Neural progenitor cell (in vitro differentiated cells): ENCODE measurements around the gene ROM1. TPM values are rescaled to one million over a fixed set of nuclear protein-coding genes. Genes with fewer than 3 reads are reported as not detected.
A peak's percentile ranks its signal among the peaks of the same experiment; 100 is the strongest.

Experiments used
- DNase-seq: peaks from one replicate; pipeline ENCODE4 v3.0.0-alpha.2; 2016; ENCODE audit warnings: low spot score
- H2AFZ ChIP-seq: fragments of 200-600 bp; sonication (generic); replicated peaks from 2 replicates; pipeline ENCODE4 v1.6.1; 2016; ENCODE audit warnings: antibody characterized with exemption
- H3F3A ChIP-seq: fragments of 200-600 bp; sonication (generic); 2 replicates; pipeline ENCODE4 v1.6.1; 2016; ENCODE audit warnings: antibody characterized with exemption, low read depth
- H3K27ac ChIP-seq: fragments of 200-600 bp; sonication (generic); 2 replicates; pipeline ENCODE4 v1.5.1; 2016; ENCODE audit warnings: mild to moderate bottlenecking
- H3K27me3 ChIP-seq: fragments of 200-600 bp; sonication (generic); 2 replicates; pipeline ENCODE4 v1.6.1; 2016; ENCODE audit warnings: mild to moderate bottlenecking, moderate library complexity
- H3K36me3 ChIP-seq: fragments of 200-600 bp; sonication (generic); 2 replicates; pipeline ENCODE4 v1.5.1; 2016
- H3K4me1 ChIP-seq: fragments of 200-600 bp; sonication (generic); 2 replicates; pipeline ENCODE4 v1.6.1; 2016; ENCODE audit warnings: mixed run types
- H3K4me2 ChIP-seq: fragments of 200-600 bp; sonication (generic); 2 replicates; pipeline ENCODE4 v1.6.1; 2016
- H3K4me3 ChIP-seq: fragments of 200-600 bp; sonication (generic); 2 replicates; pipeline ENCODE4 v1.5.1; 2016
- H3K79me2 ChIP-seq: fragments of 200-600 bp; sonication (generic); 2 replicates; pipeline ENCODE4 v1.6.1; 2016; ENCODE audit warnings: low read depth
- H3K9ac ChIP-seq: fragments of 200-600 bp; sonication (generic); 2 replicates; pipeline ENCODE4 v1.6.1; 2016
- H3K9me3 ChIP-seq: fragments of 200-600 bp; sonication (generic); 2 replicates; pipeline ENCODE4 v1.5.1; 2016; ENCODE audit warnings: low read depth
- H4K20me1 ChIP-seq: fragments of 200-600 bp; sonication (generic); 2 replicates; pipeline ENCODE4 v1.6.1; 2016; ENCODE audit warnings: low read depth
- H3K27ac Mint-ChIP-seq: 3 replicates; pipeline ENCODE4 v1.8.0; 2021; ENCODE audit warnings: mixed read lengths
- H3K27me3 Mint-ChIP-seq: 2 replicates; pipeline ENCODE4 v1.8.0; 2022; ENCODE audit warnings: low read depth, mild to moderate bottlenecking, inconsistent platforms, moderate library complexity, mixed read lengths; ENCODE audit not compliant: insufficient read depth
- H3K36me3 Mint-ChIP-seq: 3 replicates; pipeline ENCODE4 v1.8.0; 2021; ENCODE audit warnings: mixed read lengths
- H3K4me1 Mint-ChIP-seq: 3 replicates; pipeline ENCODE4 v1.8.0; 2021; ENCODE audit warnings: mixed read lengths
- H3K4me3 Mint-ChIP-seq: 3 replicates; pipeline ENCODE4 v1.8.0; 2021; ENCODE audit warnings: mild to moderate bottlenecking, moderate library complexity, mixed read lengths
- H3K9me3 Mint-ChIP-seq: 3 replicates; pipeline ENCODE4 v1.8.0; 2020; ENCODE audit warnings: mixed read lengths
- EZH2 ChIP-seq: fragments of 200-600 bp; sonication (generic); IDR thresholded peaks from 2 replicates; pipeline ENCODE4 v1.6.1; 2017; ENCODE audit warnings: antibody characterized with exemption, mild to moderate bottlenecking, moderate library complexity
- EZH2phosphoT487 ChIP-seq: fragments of 200-600 bp; sonication (generic); IDR thresholded peaks from 2 replicates; pipeline ENCODE4 v1.6.1; 2017; ENCODE audit warnings: antibody characterized with exemption
- total RNA-seq: library from RNA; depleted of rRNA; stranded (reverse); fragments of >200 nt; gene quantifications from 2 replicates; pipeline ENCODE4 v1.2.3, GENCODE V29; 2015; ENCODE audit warnings: low replicate concordance
- TF ChIP-seq, protein P1 (sequence below): fragments of 200-600 bp; sonication (generic); IDR thresholded peaks from 2 replicates; pipeline ENCODE4 v1.5.1; 2017; ENCODE audit warnings: antibody characterized with exemption, mild to moderate bottlenecking

Gene ROM1
- total RNA-seq, 1 donor from 2014 or later = not detected

DNA sequence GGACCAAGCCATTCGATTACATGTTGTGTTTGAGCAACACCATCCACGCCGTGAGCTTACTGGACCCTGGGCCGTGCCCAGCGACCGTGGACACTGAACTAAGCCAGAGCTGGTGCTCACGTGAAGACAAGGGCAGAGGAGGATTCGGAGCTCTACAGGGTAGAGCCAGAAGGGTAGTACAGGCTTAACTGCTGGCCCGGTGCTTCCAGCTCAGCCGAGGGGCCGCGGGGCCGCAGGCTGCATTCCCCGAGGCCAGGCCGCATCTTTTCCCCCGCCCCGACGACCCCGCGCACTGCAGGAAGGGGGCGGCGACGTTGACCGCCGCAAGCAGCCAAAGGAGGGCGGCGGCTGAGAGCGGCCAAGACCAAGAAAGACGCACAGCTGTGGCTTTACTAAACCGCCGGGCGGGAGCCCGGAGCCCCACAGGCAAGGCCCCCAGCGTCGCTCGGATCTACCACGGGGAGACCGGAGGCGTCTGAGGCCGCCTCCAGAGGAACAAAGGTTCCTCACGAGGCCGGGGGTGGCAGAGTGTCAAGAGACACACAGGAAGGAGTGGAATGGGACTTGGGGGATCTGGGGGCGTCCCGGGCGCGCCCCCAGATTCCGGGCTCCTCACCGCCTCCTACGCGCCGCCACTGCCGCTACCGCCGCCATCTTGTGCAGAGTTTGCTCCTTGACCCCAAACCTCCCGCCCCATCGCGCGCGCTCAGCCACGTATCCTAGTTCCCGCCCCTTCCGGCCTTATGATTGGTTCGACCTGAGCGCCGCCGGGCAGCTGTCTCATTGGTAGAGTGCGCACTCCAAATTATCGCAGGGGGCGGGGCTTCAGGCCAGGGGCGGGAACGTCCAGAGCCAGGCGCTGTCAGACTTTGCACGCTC, 33.1 kb downstream of the ROM1 start, which contains the start of gene GANAB:
Gene GANAB (minus strand): TSS at position 668 of the 879 bp plus-strand sequence. CDS start 14 bp downstream, at position 654.
- H3K4me1 Mint-ChIP-seq = peaks cover 15% of the 10 kb centered on the region
- no peak for TF ChIP-seq EZH2
- TF ChIP-seq, protein P1, sequence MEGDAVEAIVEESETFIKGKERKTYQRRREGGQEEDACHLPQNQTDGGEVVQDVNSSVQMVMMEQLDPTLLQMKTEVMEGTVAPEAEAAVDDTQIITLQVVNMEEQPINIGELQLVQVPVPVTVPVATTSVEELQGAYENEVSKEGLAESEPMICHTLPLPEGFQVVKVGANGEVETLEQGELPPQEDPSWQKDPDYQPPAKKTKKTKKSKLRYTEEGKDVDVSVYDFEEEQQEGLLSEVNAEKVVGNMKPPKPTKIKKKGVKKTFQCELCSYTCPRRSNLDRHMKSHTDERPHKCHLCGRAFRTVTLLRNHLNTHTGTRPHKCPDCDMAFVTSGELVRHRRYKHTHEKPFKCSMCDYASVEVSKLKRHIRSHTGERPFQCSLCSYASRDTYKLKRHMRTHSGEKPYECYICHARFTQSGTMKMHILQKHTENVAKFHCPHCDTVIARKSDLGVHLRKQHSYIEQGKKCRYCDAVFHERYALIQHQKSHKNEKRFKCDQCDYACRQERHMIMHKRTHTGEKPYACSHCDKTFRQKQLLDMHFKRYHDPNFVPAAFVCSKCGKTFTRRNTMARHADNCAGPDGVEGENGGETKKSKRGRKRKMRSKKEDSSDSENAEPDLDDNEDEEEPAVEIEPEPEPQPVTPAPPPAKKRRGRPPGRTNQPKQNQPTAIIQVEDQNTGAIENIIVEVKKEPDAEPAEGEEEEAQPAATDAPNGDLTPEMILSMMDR = peak; percentile 4
- TF ChIP-seq EZH2phosphoT487 = no peak
- Histone ChIP-seq H3K79me2 (peaks cover 62% of the 10 kb centered on the region), H3K9me3 (no peaks in the 10 kb centered on the region), H3F3A (peaks cover 16% of the 10 kb centered on the region), H3K27ac (peak within 1 kb of the TSS; percentile 94), H3K27me3 (no peaks in the 10 kb centered on the region), H3K4me2 (peak within 1 kb of the TSS; percentile 95), H3K4me3 (peak within 1 kb of the TSS; percentile 98), H3K4me1 (peaks cover 6% of the 10 kb centered on the region), H3K9ac (peak within 1 kb of the TSS; percentile 99), H2AFZ (peak within 1 kb of the TSS; percentile 81), H3K36me3 (no peaks in the 10 kb centered on the region), H4K20me1 (peaks cover 20% of the 10 kb centered on the region)
- no peaks in the 10 kb centered on the region for H3K9me3 Mint-ChIP-seq
- peak; percentile 100 for DNase-seq
- peak within 1 kb of the TSS; percentile 100 for H3K4me3 Mint-ChIP-seq
- H3K27me3 Mint-ChIP-seq = peaks cover 8% of the 10 kb centered on the region
- peaks cover 12% of the 10 kb centered on the region for H3K36me3 Mint-ChIP-seq
- peak within 1 kb of the TSS; percentile 99 for H3K27ac Mint-ChIP-seq

DNA sequence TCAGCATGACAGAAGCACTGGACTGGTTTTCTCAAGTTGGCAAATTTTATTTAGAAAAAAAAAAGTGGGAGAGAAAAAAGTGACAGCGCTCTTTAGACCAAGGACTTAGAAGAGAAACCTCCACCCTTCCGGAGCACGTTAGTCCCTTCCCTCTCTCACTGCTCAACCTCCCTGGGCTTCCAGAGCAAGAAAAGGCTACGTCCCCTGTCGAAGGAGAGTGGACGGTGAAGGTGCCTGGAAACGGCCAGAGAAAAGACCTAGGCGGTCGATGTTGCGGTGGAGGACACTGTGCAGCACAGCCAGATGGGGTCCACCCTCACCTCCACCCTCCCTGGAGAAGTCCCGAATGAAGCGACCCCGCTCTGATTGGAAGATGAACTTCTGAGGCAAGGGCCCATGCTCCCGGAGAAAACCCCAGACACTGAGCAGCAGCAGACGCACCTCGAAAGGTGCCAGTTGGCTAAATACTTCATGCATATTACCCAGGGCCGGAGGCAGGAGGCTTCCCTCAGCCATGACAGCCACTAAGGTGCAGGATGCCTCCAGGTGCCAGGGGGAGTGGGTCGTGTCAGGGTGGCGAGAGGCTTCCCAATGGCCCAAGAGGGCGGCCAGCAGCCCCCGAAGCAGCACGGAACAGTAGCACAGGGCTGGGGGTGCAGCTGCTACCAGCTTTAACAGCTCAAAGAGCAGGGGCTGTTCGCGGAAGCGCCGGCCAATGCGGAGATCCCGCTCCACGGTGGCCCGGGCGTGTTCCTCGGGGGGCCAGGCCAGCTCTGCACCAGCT, 34.0 kb downstream of the ROM1 start:
- Histone ChIP-seq H3K79me2 (peaks cover 62% of the 10 kb centered on the region), H3K27ac (no peak overlapping the region), H3K9ac (no peak overlapping the region), H3K36me3 (no peaks in the 10 kb centered on the region), H2AFZ (no peak overlapping the region), H3K4me3 (no peak overlapping the region), H3K4me1 (peaks cover 6% of the 10 kb centered on the region), H3K4me2 (peak overlapping the region; percentile 53), H4K20me1 (peaks cover 17% of the 10 kb centered on the region), H3K27me3 (no peaks in the 10 kb centered on the region), H3K9me3 (no peaks in the 10 kb centered on the region), H3F3A (peaks cover 16% of the 10 kb centered on the region)
- Mint-ChIP-seq H3K4me1 (peaks cover 18% of the 10 kb centered on the region), H3K9me3 (no peaks in the 10 kb centered on the region), H3K27ac (peak overlapping the region; percentile 34), H3K27me3 (peaks cover 8% of the 10 kb centered on the region), H3K36me3 (peaks cover 9% of the 10 kb centered on the region), H3K4me3 (peak overlapping the region; percentile 100)
- DNase-seq = no peak
- TF ChIP-seq EZH2 (no peak), EZH2phosphoT487 (no peak)
- TF ChIP-seq, protein P1 = no peak

DNA sequence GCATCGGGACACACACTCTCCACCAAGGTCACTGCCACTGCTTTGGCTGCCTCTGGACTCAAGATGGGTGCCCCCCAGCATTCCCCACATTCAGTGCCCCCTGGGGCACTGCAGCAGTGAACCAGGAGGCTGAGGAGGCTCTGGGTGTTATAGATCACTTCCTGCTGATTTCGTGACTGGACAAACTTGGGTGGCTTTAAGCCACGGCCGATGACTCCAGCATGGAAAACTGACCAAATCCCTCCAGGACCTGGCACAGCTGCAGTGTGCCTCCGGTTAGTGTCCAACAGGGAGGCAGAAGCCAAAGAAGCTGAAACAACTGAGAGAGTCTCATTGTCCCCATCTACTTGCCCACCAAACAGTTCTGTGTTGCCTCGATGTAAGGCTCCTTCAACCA, 34.5 kb downstream of the ROM1 start:
- no peaks in the 10 kb centered on the region for H3K36me3 ChIP-seq
- peaks cover 17% of the 10 kb centered on the region for H4K20me1 ChIP-seq
- peaks cover 18% of the 10 kb centered on the region for H3F3A ChIP-seq
- H3K4me3 ChIP-seq = no peak overlapping the region
- H3K27me3 ChIP-seq = no peaks in the 10 kb centered on the region
- H3K4me1 ChIP-seq = peaks cover 6% of the 10 kb centered on the region
- Mint-ChIP-seq H3K27me3 (peaks cover 8% of the 10 kb centered on the region), H3K9me3 (no peaks in the 10 kb centered on the region), H3K4me3 (no peak overlapping the region), H3K4me1 (peaks cover 22% of the 10 kb centered on the region), H3K36me3 (peaks cover 9% of the 10 kb centered on the region), H3K27ac (no peak overlapping the region)
- no peak overlapping the region for H3K9ac ChIP-seq
- no peak overlapping the region for H3K4me2 ChIP-seq
- DNase-seq = no peak
- no peak overlapping the region for H2AFZ ChIP-seq
- TF ChIP-seq, protein P1 = no peak
- TF ChIP-seq EZH2 = no peak
- no peak for TF ChIP-seq EZH2phosphoT487
- H3K9me3 ChIP-seq = no peaks in the 10 kb centered on the region
- peaks cover 62% of the 10 kb centered on the region for H3K79me2 ChIP-seq
- no peak overlapping the region for H3K27ac ChIP-seq
